K562 (cell line): ENCODE results near the gene PRMT2. TPM values are rescaled to one million over a fixed set of nuclear protein-coding genes. Genes with fewer than 3 reads are reported as not detected.

Source experiments
- BHLHE40 ChIP-seq: IDR thresholded peaks from 2 replicates; pipeline ENCODE4 v1.6.1; 2011; ENCODE audit warnings: low read length, improper control_type of control experiment
- BRCA1 ChIP-seq, 2 experiments: fragments of 450-650 bp in 1 of 2; sonication (generic) in 1 of 2; formaldehyde crosslinking in 1 of 2; IDR thresholded peaks; 2 replicates each; pipeline versions ENCODE4 v1.5.0 to v1.6.1; 2017 to 2020; ENCODE audit warnings: mild to moderate bottlenecking in 1 of 2, missing genetic modification reagents in 1 of 2
- CBFA2T3 ChIP-seq: fragments of 450-650 bp; IDR thresholded peaks from 2 replicates; pipeline ENCODE4 v1.6.1; 2017
- COPS2 ChIP-seq: fragments of 450-650 bp; conservative IDR thresholded peaks from 2 replicates; pipeline ENCODE4 v1.6.1; 2016; ENCODE audit warnings: mild to moderate bottlenecking, moderate library complexity
- HMG20B ChIP-seq: fragments of 250-450 bp; sonication (Bioruptor Pico); IDR thresholded peaks from 2 replicates; pipeline ENCODE4 v1.5.0; 2021; ENCODE audit warnings: mild to moderate bottlenecking
- HNRNPK ChIP-seq: fragments of 200-400 bp; formaldehyde crosslinking; IDR thresholded peaks from one replicate; pipeline ENCODE4 v1.6.1; 2018; ENCODE audit warnings: mild to moderate bottlenecking, low read depth, low read length; ENCODE audit not compliant: poor library complexity, severe bottlenecking
- HNRNPUL1 ChIP-seq: fragments of 200-400 bp; formaldehyde crosslinking; IDR thresholded peaks from 2 replicates; pipeline ENCODE4 v1.6.1; 2017; ENCODE audit warnings: low read length
- ILF3 ChIP-seq: fragments of 450-650 bp; IDR thresholded peaks from 2 replicates; pipeline ENCODE4 v1.6.1; 2018; ENCODE audit warnings: antibody characterized with exemption, mild to moderate bottlenecking, moderate library complexity, borderline replicate concordance
- JUND ChIP-seq, 2 experiments: IDR thresholded peaks; 2 replicates in 1 of 2; 3 replicates in 1 of 2; pipeline ENCODE4 v1.6.1; 2011; ENCODE audit warnings: borderline replicate concordance in 2 of 2, low read depth in 2 of 2, low read length in 2 of 2, improper control_type of control experiment in 1 of 2, missing biosample characterization in 1 of 2, missing genetic modification characterization in 1 of 2, missing genetic modification reagents in 1 of 2
- MAFG ChIP-seq: fragments of 450-650 bp; conservative IDR thresholded peaks from 2 replicates; pipeline ENCODE4 v1.6.1; 2016; ENCODE audit warnings: missing genetic modification characterization, missing compliant biosample characterization
- NFE2 ChIP-seq: IDR thresholded peaks from 2 replicates; pipeline ENCODE4 v1.6.1; 2014; ENCODE audit warnings: antibody characterized with exemption, low read depth
- PHF21A ChIP-seq: fragments of 450-650 bp; IDR thresholded peaks from 2 replicates; pipeline ENCODE4 v1.6.1; 2017; ENCODE audit warnings: low read depth, borderline replicate concordance
- POLR2G ChIP-seq: fragments of 200-400 bp; formaldehyde crosslinking; IDR thresholded peaks from 2 replicates; pipeline ENCODE4 v1.6.1; 2017; ENCODE audit warnings: low read depth, mild to moderate bottlenecking, antibody characterized with exemption, low read length, moderate library complexity
- RAD51 ChIP-seq: fragments of 450-650 bp; IDR thresholded peaks from 2 replicates; pipeline ENCODE4 v1.7.1; 2016; ENCODE audit warnings: low read depth, mild to moderate bottlenecking, borderline replicate concordance
- SREBF1 ChIP-seq: fragments of 150-350 bp; IDR thresholded peaks from 2 replicates; pipeline ENCODE4 v1.6.1; 2014; ENCODE audit warnings: antibody characterized with exemption, low read depth, low read length, borderline replicate concordance
- ZNF121 ChIP-seq: sonication (generic); formaldehyde crosslinking; conservative IDR thresholded peaks from 2 replicates; pipeline ENCODE4 v1.8.0; 2022; ENCODE audit warnings: missing genetic modification reagents
- ZNF174 ChIP-seq: fragments of 250-450 bp; sonication (Bioruptor Pico); IDR thresholded peaks from 2 replicates; pipeline ENCODE4 v1.4.0; 2020; ENCODE audit warnings: mild to moderate bottlenecking
- ZNF239 ChIP-seq: fragments of 250-450 bp; sonication (Bioruptor Pico); IDR thresholded peaks from 2 replicates; pipeline ENCODE4 v1.4.0; 2020; ENCODE audit warnings: mild to moderate bottlenecking
- ZNF583 ChIP-seq: fragments of 250-450 bp; sonication (Bioruptor Pico); IDR thresholded peaks from 2 replicates; pipeline ENCODE4 v1.4.0; 2020
- ZNF609 ChIP-seq: sonication (generic); formaldehyde crosslinking; IDR thresholded peaks from 2 replicates; pipeline ENCODE4 v1.8.1; 2023; ENCODE audit warnings: missing genetic modification reagents, mild to moderate bottlenecking, borderline replicate concordance
- polyA plus RNA-seq, 8 experiments: library from polyadenylated mRNA; depleted of rRNA in 4 of 8; stranded (reverse) in 5 of 8; unstranded in 3 of 8; fragments of >200 nt; fragmentation: Nextera tagmentation in 2 of 8; fragmentation: Illumina TruSeq in 1 of 8; extraction: Ambion mirVana in 2 of 8; extraction: Trizol in 1 of 8; gene quantifications; 2 replicates each; pipeline versions ENCODE4 v1.2.1 to v1.2.3, GENCODE V29; 2011 to 2014; ENCODE audit warnings: inconsistent platforms in 1 of 8, missing spikeins in 1 of 8
- total RNA-seq, 7 experiments: library from RNA; depleted of rRNA in 6 of 7; stranded (reverse); fragments of >200 nt in 6 of 7; fragmentation: Illumina TruSeq in 2 of 7; extraction: Trizol in 2 of 7; gene quantifications; 2 replicates each; pipeline versions ENCODE4 v1.2.1 to v1.2.3, GENCODE V29; 2011 to 2021; ENCODE audit warnings: low replicate concordance in 1 of 7
- TF ChIP-seq, protein P1 (sequence below): sonication (generic); formaldehyde crosslinking; IDR thresholded peaks from 2 replicates; pipeline ENCODE4 v1.8.1; 2022; ENCODE audit warnings: missing genetic modification reagents
- TF ChIP-seq, protein P2 (sequence below): fragments of 250-450 bp; sonication (Bioruptor Pico); IDR thresholded peaks from 2 replicates; pipeline ENCODE4 v1.5.0; 2021

PRMT2 gene
- total and polyA plus RNA-seq, 9 of the 15 experiments (the other 6 are each of a cell fraction or from before 2014, with no cell fraction given), result 37.2 to 85.7 (median 59.3) TPM

DNA sequence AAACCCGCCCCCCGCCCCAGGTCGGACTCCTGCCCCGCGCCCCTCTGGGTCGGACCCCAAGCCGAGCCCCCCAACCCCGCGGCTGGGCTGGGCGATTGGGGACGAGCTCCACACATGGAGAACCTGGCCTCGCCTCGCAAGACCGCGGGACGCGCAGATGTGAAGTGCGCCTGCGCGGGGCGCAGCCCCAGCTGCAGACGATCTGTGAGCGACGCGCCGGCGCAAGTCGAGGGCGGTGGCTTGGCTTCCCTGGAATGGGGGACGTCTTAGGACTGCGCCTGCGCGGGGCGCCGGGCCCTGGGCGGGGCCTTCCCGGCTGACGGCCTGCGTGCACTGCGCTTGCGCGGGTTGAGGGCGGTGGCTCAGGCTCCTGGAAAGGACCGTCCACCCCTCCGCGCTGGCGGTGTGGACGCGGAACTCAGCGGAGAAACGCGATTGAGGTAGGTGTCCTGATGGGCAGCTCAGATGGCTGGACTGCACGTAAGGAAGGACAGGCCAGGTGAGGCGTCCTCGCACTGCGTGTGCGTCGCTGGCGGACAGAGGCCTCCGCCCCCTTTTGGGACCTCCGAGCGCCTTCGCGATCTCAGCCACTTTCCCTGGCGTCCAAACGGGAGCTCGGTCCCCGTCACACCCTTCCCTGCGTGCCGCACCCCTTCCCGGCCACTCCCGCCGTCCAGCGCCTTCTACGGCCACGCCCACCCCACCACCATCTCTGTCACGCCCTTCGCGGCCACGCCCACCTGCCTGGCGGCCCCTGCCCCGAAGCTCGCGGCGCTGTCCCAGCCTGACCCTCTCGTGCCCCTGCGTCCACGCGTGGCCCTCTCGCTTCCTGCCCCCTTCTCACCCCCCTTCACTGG, at the start of gene PRMT2 (continued):
- TF ChIP-seq ZNF609 (0 out of 2 replicates have a peak, but pooled peaks have one; percentile 81), ZNF174 (CRISPR knock-in tag) (no peak), ILF3 (no peak), BHLHE40 (peak; percentile 50), ZNF239 (CRISPR knock-in tag) (no peak), RAD51 (no peak), ZNF121 (CRISPR knock-in tag) (no peak), MAFG (tag) (no peak), COPS2 (no peak), HMG20B (CRISPR knock-in tag) (no peak), SREBF1 (no peak), HNRNPK (no peak), CBFA2T3 (no peak), PHF21A (no peak), ZNF583 (CRISPR knock-in tag) (0 out of 2 replicates have a peak, but pooled peaks have one; percentile 59), BRCA1 (IDR thresholded peaks at IDR 0.05) (no peak), BRCA1 (CRISPR knock-in tag; IDR thresholded peaks at IDR 0.05) (no peak), POLR2G (peak; percentile 90), JUND (IDR thresholded peaks at IDR 0.05; ENCODE audit: borderline replicate concordance, low read depth, low read length) (peak; percentile 0; the same call in 1 of the 2 replicates), JUND (tag; IDR thresholded peaks at IDR 0.05; ENCODE audit: borderline replicate concordance, low read depth, low read length) (no peak), HNRNPUL1 (no peak), NFE2 (no peak; the same call in 1 of the 2 replicates)
- TF ChIP-seq, protein P1, sequence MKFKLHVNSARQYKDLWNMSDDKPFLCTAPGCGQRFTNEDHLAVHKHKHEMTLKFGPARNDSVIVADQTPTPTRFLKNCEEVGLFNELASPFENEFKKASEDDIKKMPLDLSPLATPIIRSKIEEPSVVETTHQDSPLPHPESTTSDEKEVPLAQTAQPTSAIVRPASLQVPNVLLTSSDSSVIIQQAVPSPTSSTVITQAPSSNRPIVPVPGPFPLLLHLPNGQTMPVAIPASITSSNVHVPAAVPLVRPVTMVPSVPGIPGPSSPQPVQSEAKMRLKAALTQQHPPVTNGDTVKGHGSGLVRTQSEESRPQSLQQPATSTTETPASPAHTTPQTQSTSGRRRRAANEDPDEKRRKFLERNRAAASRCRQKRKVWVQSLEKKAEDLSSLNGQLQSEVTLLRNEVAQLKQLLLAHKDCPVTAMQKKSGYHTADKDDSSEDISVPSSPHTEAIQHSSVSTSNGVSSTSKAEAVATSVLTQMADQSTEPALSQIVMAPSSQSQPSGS (CRISPR knock-in tag), result no peak
- TF ChIP-seq, protein P2, sequence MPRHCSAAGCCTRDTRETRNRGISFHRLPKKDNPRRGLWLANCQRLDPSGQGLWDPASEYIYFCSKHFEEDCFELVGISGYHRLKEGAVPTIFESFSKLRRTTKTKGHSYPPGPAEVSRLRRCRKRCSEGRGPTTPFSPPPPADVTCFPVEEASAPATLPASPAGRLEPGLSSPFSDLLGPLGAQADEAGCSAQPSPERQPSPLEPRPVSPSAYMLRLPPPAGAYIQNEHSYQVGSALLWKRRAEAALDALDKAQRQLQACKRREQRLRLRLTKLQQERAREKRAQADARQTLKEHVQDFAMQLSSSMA (CRISPR knock-in tag), result peak; percentile 89; the same call in 1 of the 2 replicates
